HG03432 (cell line): ENCODE measurements around the gene SAP30BP.

Experiments used
- ATAC-seq: cut with Tn5 transposase; IDR thresholded peaks from one replicate; pipeline ENCODE4 v1.9.1; 2021; ENCODE audit warnings: mild to moderate bottlenecking, moderate library complexity; ENCODE audit not compliant: unreplicated experiment

SAP30BP gene

DNA sequence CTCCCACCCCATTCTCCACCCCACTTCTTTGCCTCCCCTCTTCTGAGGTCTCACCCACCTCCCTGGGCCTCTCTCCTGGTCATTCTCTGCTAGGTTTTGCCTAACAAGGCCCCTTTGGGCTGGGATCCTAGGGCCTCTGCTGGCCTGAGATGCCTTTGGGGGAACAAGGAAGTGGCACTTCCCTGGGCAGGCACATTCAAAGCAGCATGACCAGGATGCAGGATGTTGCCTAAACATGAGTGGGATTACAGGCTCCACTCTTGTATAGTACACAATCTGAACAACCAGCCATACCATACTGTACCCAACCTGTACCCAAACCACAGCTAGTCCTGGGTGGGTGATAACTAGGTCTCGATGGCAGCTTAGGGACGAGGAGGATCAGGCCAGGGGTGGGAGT, 88.9 kb downstream of the SAP30BP start:
- ATAC-seq: no peak

DNA sequence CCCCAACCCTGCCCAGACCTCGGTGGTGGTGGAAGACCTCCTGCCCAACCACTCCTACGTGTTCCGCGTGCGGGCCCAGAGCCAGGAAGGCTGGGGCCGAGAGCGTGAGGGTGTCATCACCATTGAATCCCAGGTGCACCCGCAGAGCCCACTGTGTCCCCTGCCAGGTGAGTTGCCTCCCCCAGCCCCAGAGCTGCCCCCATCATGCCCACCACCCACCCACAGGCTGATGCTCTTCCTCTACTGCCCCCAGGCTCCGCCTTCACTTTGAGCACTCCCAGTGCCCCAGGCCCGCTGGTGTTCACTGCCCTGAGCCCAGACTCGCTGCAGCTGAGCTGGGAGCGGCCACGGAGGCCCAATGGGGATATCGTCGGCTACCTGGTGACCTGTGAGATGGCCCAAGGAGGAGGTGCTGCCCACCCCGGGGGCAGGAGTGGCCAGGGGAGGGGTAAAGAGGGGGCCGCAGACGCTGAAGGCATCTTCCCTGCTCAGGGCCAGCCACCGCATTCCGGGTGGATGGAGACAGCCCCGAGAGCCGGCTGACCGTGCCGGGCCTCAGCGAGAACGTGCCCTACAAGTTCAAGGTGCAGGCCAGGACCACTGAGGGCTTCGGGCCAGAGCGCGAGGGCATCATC, 89.4 kb downstream of the SAP30BP start:
- no peak for ATAC-seq

DNA sequence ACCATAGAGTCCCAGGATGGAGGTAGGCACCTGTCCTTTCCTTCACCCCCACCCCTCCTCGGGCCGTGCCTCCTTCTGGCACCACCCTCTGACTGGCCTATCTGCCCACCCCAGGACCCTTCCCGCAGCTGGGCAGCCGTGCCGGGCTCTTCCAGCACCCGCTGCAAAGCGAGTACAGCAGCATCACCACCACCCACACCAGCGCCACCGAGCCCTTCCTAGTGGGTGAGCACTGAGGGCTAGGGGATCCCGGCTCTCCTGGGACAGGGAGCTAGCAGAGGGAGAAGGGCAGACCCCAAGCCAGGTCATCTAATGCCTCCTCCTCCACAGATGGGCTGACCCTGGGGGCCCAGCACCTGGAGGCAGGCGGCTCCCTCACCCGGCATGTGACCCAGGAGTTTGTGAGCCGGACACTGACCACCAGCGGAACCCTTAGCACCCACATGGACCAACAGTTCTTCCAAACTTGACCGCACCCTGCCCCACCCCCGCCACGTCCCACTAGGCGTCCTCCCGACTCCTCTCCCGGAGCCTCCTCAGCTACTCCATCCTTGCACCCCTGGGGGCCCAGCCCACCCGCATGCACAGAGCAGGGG, 90.0 kb downstream of the SAP30BP start:
- ATAC-seq: no peak
